Activated B cell treated with CpG ODN at 0.5 μM for 24 hours (primary cell): ENCODE results near the gene PELI3. TPM values are rescaled to one million over a fixed set of nuclear protein-coding genes. Genes with fewer than 3 reads are reported as not detected.

Experiments used
- ATAC-seq: fragments of 200-7000 bp; cut with Tn5 transposase; one replicate; pipeline ENCODE4 v1.10.0; 2021; ENCODE audit warnings: low read depth, mild to moderate bottlenecking, moderate library complexity
- CTCF ChIA-PET: fragments of 350-600 bp; sonication (Branson Sonifier 250); formaldehyde crosslinking; loops from one replicate; lab custom pipeline; 2021; ENCODE audit warnings: antibody characterized with exemption; lab: Charles Lee
- POLR2A ChIA-PET: fragments of 350-600 bp; sonication (Branson Sonifier 250); formaldehyde crosslinking; loops from one replicate; lab custom pipeline; 2021; ENCODE audit warnings: antibody characterized with exemption; lab: Charles Lee
- DNase-seq: peaks from one replicate; pipeline ENCODE4 v3.0.0; 2022
- H3K27ac Mint-ChIP-seq: one replicate; pipeline ENCODE4 v1.8.0; 2020; ENCODE audit warnings: mixed read lengths
- H3K27me3 Mint-ChIP-seq: one replicate; pipeline ENCODE4 v1.8.0; 2021; ENCODE audit warnings: mixed read lengths
- H3K36me3 Mint-ChIP-seq: one replicate; pipeline ENCODE4 v1.8.0; 2021; ENCODE audit warnings: low read depth, mixed read lengths
- H3K4me1 Mint-ChIP-seq: one replicate; pipeline ENCODE4 v1.8.0; 2021; ENCODE audit warnings: mixed read lengths
- H3K4me3 Mint-ChIP-seq: one replicate; pipeline ENCODE4 v1.8.0; 2020; ENCODE audit warnings: mild to moderate bottlenecking, mixed read lengths
- H3K9me3 Mint-ChIP-seq: one replicate; pipeline ENCODE4 v1.8.0; 2020; ENCODE audit warnings: mixed read lengths
- CTCF ChIP-seq: fragments of 200-600 bp; IDR thresholded peaks from one replicate; pipeline ENCODE4 v1.8.0; 2022; ENCODE audit warnings: antibody characterized with exemption, mild to moderate bottlenecking
- intact Hi-C: fragments of 100-400 bp; cut with micrococcal nuclease; formaldehyde crosslinking; loops from one replicate; pipeline ENCODE4 v1.15.1; 2024
- total RNA-seq: library from RNA; stranded (reverse); gene quantifications from 2 replicates; pipeline ENCODE4 v1.2.3, GENCODE V29; 2022

Gene PELI3
- total RNA-seq, 1 donor from 2014 or later = 8.5 TPM

- DNase-seq (no peak), ATAC-seq (no peak)
- Mint-ChIP-seq H3K9me3 (no peaks in the 10 kb centered on the region), H3K27ac (no peak overlapping the region), H3K4me3 (no peak overlapping the region), H3K36me3 (peaks cover 12% of the 10 kb centered on the region), H3K4me1 (peaks cover 2% of the 10 kb centered on the region), H3K27me3 (no peaks in the 10 kb centered on the region)
- no peak for TF ChIP-seq CTCF
- intact Hi-C loops = no loop called here
- POLR2A ChIA-PET = no interaction called here
- CTCF ChIA-PET = no interaction called here
These were observed 6.5 kb downstream of the PELI3 start for GRCh38 chr11:66473167-66473566.

- intact Hi-C loops = no loop called here
- Mint-ChIP-seq H3K36me3 (peaks cover 12% of the 10 kb centered on the region), H3K4me1 (peaks cover 3% of the 10 kb centered on the region), H3K9me3 (no peaks in the 10 kb centered on the region), H3K4me3 (no peak overlapping the region), H3K27ac (no peak overlapping the region), H3K27me3 (no peaks in the 10 kb centered on the region)
- no peak for TF ChIP-seq CTCF
- ChIA-PET POLR2A (no interaction called here), CTCF (no interaction called here)
- no peak for ATAC-seq
- DNase-seq = no peak
These were observed 7.2 kb downstream of the PELI3 start for GRCh38 chr11:66473608-66474515.

DNA sequence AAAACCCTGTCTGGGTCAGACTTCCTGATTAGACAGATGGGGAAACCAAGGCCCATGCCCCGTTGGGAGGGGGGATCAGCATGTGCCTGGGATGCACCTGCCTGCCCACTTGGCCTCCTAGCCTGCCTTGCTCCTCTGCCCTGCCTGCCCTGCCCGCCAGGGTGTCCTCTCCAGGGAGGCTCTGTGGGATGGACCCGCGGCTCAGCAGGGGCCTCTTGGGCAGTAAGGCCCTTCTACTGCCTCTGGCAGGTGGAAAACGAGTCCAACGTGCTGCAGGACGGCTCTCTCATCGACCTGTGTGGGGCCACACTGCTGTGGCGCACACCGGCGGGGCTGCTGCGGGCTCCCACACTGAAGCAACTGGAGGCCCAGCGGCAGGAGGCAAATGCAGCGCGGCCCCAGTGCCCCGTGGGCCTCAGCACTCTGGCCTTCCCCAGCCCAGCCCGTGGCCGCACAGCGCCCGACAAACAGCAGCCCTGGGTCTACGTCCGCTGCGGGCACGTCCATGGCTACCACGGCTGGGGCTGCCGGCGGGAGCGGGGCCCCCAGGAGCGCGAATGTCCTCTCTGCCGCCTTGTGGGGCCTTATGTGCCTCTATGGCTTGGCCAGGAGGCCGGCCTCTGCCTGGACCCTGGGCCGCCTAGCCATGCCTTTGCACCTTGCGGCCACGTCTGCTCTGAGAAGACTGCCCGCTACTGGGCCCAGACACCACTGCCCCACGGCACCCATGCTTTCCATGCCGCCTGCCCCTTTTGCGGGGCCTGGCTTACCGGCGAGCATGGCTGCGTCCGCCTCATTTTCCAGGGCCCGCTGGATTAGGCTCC, 8.9 kb downstream of the PELI3 start:
- no peak overlapping the region for H3K4me3 Mint-ChIP-seq
- no peak overlapping the region for H3K27ac Mint-ChIP-seq

DNA sequence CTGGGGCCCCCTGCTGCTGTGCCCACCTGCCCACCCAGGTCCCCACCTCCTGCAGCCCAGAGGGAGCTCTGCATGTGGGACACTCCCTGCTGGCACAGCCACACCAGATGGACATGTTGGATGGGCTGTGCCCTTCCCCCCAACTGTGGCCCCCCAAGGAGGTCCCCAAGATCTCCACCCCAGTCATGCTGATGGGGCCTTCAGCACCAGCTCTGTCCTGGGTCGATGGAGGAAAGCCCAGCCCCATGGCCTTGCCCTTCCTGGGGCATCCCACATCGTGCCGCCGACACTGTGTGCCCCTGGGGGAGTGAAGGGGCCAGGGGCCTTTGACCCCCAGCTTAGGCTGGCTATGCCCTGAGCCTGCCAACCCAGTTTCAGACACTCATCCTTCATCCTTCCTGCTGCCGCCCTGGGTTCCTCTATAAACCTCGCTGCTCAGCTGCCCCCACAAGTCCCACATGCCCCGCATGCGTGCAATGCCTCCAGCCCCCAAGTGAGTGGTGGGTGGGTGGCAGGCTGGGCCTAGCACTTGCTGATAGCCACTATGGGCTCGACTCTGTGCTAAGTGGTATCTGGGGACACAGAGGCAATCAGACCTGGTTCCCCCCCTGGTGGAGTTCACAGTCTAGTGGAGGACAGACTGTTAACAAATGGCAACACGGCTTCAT, 9.6 kb downstream of the PELI3 start:
- intact Hi-C loops = no loop called here
- no peak overlapping the region for H3K4me3 Mint-ChIP-seq
- H3K9me3 Mint-ChIP-seq = no peaks in the 10 kb centered on the region
- ATAC-seq = no peak
- POLR2A ChIA-PET = interaction anchor here (1.2 kb wide), 1 partner anchor 10 kb away, joined by 3 read pairs; the partner anchor contains the start of gene PELI3
- no peak for DNase-seq
- H3K27me3 Mint-ChIP-seq = no peaks in the 10 kb centered on the region
- no peak for TF ChIP-seq CTCF
- H3K36me3 Mint-ChIP-seq = peaks cover 14% of the 10 kb centered on the region
- no peak overlapping the region for H3K27ac Mint-ChIP-seq
- H3K4me1 Mint-ChIP-seq = peaks cover 19% of the 10 kb centered on the region
- CTCF ChIA-PET = no interaction called here

More for the DNA sequence above, 8.9 kb downstream of the PELI3 start:
- ChIA-PET POLR2A (interaction anchor here (0.6 kb wide), 1 partner anchor 9 kb away, joined by 5 read pairs; the partner anchor contains the start of gene PELI3), CTCF (no interaction called here)
- H3K4me1 Mint-ChIP-seq = peaks cover 14% of the 10 kb centered on the region
- H3K36me3 Mint-ChIP-seq = peaks cover 14% of the 10 kb centered on the region
- intact Hi-C loops = no loop called here
- ATAC-seq (no peak), DNase-seq (no peak)
- H3K9me3 Mint-ChIP-seq = no peaks in the 10 kb centered on the region
- TF ChIP-seq CTCF = no peak
- H3K27me3 Mint-ChIP-seq = no peaks in the 10 kb centered on the region
